ENCODE measurements around the gene PODXL2. TPM values are rescaled to one million over a fixed set of nuclear protein-coding genes. Genes with fewer than 3 reads are reported as not detected.
"Not testable (repeated sequence)": the region's sequence is repeated elsewhere in the genome, so short reads cannot be mapped to it uniquely, and the experiment has no call there.

Gene PODXL2
- total RNA-seq, 2 donors from 2014 or later: 1.6 to 3.0 TPM

DNA sequence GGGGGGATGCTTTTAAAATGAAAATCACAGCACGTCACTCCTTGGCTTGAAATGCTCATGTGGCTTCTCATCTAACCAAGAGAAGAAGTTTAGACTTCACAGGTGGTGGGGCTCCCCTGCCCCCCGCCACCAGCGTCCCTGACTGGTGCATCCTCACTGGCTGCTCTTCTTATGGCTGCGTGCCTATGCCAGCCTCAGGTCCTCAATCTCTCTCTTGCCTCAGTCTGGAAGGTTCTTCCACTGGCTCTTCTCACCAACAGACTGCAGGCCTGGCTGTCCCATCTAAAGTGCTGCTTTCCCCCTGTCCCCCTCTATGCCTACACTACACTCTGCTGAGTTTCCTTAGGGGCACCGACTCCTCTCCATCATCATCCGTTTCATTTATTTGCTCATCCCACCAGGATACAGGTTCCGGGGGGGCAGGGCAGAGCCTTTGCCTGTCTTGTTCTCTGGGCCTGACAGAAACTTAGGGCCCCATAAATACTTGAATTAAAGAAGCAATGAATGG is 64.4 kb downstream of the PODXL2 start:
- intact Hi-C loops (cut with DNase I): loop anchor here in 1 of 2 donors (10.0 kb wide), 1 partner anchor 131 kb away; the partner anchor contains the start of gene MGLL
- no peak for ATAC-seq

DNA sequence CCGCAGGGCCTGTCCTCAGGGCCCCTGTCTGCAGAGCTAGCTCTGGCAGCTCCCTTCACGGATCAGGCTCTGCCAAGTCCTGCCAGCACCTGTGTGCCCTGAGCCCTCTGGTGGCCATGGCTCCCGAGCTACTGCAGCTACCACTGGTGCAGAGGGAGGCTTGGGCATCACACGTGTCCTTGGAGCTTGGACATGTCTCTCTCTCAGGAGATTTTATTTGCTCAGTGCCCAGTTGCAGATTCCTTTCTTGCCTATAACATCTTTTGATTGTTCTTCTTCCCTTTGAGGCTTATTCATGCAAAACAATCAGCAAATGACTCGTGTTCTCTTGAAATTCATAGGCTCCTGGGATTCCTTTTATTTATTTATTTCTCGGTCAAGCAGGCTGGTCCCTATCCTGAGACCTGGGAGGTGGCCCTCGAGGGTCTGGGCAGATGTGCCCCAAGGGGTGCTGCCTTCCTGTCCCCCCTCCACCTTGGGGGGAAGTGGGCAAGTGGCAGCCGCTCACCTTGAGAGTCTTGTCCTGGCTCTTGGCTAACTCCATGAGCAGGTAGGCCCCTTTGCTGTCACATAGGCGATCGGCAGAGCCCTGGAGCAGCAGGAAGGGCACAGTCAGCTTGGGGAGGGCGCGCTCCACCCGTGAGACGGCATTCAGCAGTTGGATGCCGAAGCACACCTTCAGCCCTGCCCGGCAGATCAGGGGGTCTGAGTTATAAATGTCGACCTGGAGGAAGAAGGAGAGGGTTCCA is 65.7 kb downstream of the PODXL2 start:
- ATAC-seq: no peak
- intact Hi-C loops (cut with DNase I): loop anchor here in 1 of 2 donors (10.0 kb wide), 1 partner anchor 130 kb away; the partner anchor contains the start of gene MGLL
- peak; percentile 66 for DNase-seq

More for the DNA sequence above, 64.4 kb downstream of the PODXL2 start:
- peak; percentile 7 for DNase-seq

DNA sequence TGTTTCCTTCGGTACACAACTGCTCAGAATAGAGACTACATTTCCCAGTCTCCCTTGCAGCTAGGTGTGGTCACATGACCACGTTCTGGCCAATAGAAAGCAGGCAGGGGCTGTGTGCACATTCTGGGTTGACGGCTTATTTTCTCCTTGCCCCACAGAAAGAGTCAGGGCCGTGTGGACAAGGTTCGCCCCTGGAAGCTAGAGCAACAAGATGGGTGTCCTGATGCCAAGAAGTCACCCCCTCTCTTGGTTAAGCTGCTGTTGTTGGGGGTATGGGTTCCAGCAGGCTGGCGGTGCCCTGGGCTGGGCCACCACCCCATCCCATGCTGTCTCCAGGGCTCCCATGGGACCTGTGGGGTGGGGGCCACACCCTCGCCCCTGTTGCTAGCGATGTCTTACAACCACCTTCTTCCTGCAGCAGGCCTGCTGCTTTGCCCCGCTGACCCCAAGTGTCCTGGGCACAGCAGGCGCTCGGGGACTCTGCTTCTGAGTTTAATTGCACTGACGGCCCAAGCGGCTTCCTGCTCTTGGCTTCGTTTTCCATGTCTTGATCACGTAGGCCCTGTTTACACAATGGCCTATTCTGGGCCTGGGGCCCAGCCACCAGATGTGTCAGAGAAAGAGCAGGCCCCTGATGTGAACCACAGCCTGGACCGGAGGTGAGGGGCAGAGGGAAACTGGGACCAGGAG is 68.7 kb downstream of the PODXL2 start:
- intact Hi-C loops (cut with DNase I): loop anchor here (2.0 to 10.0 kb wide), 2 partner anchors 123 to 127 kb away; partner anchors contain the start of gene MGLL (in 1 of the 2)

DNA sequence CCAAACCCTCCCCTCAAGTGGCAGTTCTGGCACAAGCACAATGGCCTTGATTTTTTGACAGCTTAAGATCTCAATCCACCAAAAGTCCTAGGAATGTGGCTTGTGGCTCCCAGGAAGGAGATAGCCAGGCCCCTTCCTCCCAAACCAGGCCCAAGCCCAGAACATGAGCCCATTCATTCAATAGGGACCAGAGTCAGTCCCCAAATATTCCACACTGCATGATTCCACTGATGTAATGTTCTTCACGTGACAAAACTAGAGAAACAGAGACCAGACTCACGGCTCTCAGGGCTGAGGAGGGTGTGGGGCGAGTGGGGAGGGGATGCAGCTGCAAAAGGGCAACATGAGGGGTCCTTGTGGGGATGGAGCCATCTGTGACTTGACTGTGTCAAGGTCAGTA is 69.3 kb downstream of the PODXL2 start:
- ATAC-seq (no peak), DNase-seq (no peak)
- intact Hi-C loops (cut with DNase I): loop anchor here in 1 of 2 donors (10.0 kb wide), 1 partner anchor 127 kb away; the partner anchor contains the start of gene MGLL

More for the DNA sequence above, 68.7 kb downstream of the PODXL2 start:
- DNase-seq: peak; percentile 85
- ATAC-seq: peak; percentile 74 to 79

DNA sequence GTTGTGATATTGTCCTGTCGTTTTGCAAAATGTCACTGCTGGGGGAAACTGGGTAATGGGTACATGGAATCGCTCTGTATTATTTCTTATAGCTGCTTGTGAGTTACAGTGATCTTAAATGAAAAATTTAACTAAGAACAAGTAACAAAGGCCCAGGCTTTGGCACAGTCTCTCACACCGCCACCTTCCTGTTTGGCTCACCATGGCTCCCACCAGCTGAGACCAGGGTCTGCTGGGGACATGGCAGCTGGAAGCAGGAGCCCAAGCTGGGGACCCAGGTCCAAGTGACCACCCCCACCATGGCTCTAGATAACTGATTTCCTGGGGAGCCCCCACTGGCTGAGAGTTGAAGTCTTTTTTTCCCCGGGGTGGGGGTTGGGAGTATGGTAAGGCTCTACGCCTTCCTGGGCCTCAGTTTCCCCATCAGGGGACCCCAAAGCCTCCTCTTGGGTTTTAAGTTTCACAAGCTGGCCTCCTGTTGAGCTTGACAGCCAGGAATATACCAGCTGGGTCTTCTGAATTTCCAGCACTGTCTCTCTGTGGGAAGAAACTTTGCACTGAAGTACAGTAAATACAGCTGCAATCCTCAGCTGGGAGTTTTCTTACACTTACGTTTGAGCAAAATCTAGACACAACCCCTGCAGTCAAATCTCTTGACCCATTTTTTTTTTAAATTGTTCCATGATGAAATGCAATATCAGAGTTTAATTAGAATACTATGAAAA is 69.9 kb downstream of the PODXL2 start:
- intact Hi-C loops (cut with DNase I): loop anchor here in 1 of 2 donors (10.0 kb wide), 1 partner anchor 126 kb away; the partner anchor contains the start of gene MGLL
- DNase-seq (peak; percentile 22), ATAC-seq (no peak)

DNA sequence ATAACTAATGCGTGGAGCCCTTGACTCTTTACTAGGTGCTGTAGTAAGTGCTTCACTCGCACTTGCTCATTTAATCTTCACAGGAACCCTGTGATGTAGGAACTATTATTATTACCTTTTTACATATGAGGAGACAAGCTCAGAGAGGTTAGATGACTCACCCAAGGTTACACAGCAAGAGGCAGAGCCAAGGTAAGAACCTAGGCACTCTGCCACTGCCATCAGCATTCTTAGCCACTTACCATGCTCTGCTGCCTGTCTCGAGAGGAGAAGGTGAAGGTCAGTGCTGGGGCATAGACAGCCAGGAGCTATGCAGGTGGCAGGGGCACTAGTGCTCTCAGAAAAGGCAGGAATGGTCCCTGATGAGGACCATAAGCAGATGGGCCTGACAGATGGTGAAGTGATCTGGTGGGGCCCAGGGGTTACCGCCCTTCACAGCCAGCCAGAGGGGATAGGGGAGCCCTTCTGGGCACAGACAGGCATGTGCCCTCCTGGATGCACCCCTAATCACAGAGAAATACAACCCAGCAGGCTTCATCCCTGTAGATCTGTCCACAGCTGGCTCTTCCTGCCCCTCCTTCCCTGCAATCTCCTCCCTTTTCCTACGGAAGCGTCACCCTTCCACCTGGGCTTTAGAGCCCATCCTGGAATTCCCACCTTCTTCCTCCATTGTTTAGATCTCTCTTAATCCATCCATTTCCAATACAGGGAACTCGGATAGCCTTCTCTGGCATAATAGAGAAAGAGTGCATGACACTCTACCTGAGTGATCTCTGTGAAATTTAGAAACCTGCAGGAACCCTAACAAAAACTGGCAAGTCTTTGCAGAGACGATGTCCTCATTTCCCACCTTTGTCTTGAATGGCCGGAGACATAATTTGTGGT is 70.7 kb downstream of the PODXL2 start:
- intact Hi-C loops (cut with DNase I): loop anchor here (5.0 to 10.0 kb wide), 2 partner anchors 48 to 125 kb away; partner anchors contain the start of gene MGLL (in 1 of the 2)
- ATAC-seq (no peak), DNase-seq (peak; percentile 15)

DNA sequence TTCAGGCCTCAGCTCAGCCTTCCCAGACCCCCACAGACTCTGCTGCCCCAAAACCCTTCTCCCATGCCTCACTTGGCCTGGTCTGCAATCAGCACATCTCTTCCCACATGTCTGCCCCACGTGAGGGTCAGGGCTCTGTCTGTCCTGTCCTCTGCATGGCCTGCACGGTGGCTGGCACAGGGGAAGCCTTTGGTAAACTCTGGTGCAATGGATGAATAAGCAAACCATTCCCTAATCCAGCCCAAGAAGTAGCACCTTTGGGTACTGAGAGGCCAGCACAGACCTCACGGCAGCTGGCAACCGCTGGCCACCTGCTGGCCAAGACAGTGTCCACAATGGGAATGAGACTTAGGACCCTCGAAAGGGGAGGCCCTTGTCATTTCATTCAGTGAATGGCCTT is 71.4 kb downstream of the PODXL2 start:
- no peak for ATAC-seq
- DNase-seq: peak; percentile 13
- intact Hi-C loops (cut with DNase I): loop anchor here in 1 of 2 donors (5.0 kb wide), 1 partner anchor 47 kb away; no protein-coding TSS in a partner anchor

DNA sequence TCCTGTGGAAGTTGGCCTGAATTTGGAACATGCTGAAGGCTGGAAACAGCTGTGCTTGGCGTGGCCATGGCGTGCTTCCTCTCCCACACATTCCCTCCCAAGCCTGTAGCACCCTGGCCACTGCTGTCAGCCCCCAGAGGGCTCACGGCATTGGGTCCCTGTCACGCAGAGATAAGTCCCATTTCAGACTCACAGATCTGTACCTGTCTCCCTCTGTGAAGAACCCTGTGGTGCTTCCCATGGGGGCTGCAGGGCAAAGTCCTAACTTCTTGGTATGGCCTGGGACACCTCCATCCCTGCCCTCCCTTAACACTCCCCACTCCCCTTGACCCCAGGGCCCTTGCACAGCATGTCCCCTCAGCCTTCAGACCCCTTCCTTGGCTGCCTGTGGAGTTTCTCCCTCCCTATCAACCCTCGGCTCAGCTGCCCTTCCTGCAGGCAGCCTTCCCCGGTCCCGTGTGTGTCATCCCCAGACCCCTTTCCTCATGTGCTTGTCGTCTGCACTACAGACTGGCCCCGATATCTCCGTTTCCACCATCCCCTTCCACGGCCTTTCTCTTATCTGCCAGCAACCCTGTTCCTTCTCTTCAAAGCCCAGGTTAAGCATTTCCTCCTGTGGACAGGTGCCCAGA is 72.4 kb downstream of the PODXL2 start:
- DNase-seq (peak; percentile 55), ATAC-seq (no peak)
- intact Hi-C loops (cut with DNase I): loop anchor here in 1 of 2 donors (5.0 kb wide), 1 partner anchor 46 kb away; no protein-coding TSS in a partner anchor

DNA sequence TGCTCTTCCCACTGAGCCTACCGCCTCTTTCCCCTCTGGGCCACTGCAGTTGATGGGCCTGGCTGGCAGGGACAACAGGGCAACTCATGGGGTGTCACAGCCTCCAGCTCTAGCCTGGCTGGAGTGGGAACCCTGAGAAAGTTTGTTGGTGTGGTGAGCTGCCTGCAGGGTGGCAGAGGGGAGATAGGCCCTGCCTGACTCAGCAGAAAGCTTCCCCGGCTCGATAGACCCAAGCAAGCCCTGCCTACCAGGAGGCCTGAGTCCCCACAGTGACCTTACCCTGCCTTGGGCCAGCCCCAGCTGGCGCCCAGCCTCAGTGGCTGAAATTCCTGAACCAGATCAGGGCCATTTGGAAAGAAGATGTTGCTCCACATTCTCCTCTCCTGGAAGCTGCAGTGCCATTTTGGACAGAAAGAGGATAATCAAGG is 73.2 kb downstream of the PODXL2 start:
- intact Hi-C loops (cut with DNase I): loop anchor here in 1 of 2 donors (5.0 kb wide), 1 partner anchor 45 kb away; no protein-coding TSS in a partner anchor
- peak; percentile 48 for DNase-seq
- ATAC-seq: peak; percentile 27 to 38

DNA sequence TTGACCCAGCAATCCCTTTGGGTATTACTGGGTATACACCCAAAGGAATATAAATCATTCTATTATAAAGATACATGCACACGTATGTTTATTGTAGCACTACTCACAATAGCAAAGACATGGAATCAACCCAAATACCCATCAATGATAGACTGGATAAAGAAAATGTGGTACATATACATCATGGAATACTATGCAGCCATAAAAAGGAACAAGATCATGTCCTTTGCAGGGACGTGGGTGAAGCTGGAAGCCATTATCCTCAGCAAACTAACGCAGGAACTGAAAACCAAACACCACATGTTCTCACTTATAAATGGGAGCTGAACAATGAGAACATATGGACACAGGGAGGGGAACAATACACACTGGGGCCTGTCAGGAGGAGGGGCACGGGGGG is 75.9 kb downstream of the PODXL2 start:
- ATAC-seq, DNase-seq: not testable (repeated sequence)
- intact Hi-C loops (cut with DNase I): loop anchor here in 1 of 2 donors (5.0 kb wide), 1 partner anchor 42 kb away; no protein-coding TSS in a partner anchor

DNA sequence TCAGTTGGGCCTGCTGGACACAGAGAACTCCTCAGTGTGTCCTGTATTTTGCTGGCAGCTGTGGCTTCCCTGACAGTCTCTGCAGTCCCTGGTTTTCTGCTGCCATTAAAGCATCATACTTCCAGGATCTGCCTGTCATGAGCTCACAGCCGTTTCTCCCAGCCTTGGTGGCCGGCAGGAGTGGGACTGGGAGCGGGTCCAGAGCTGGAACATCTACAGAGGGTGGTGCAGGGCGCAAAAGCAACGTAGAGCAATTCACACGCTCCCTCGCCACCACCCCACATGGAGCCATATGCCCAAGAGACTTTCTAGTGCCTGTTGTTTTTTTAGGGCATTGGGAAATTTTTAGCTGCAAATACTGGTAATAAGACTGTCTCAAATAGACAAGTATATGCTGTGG is 77.3 kb downstream of the PODXL2 start:
- intact Hi-C loops (cut with DNase I): no loop called here
- ATAC-seq (peak in 1 of 2 donors; percentile 46), DNase-seq (no peak)

DNA sequence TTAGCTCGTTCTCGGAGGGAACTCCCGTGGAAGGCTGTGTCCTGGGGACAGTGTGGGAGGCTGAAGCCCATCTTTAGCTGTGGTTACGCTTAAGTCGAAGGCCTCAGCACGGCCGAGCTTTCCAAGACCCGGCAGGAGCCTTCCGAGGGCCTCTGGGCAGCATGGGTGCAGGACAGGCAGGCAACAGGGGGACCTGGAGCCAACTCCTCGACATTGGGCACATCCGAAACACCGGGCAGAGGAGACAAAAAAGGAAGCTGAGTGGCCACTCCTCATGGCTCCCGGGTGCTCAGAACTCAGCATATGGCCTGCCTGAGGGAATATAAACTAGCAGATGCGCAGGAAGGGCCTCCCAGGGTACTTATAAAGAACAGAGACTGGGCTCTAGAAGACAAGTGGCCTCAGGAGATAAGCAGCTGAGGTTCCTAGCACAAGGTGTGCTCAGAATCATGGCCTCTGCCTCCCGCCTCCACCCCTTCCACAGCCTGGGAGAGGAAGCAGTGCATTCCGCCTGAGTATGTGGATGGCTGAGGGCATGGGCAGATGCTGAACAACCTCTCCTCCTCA is 77.9 kb downstream of the PODXL2 start:
- ATAC-seq: no peak
- DNase-seq: no peak
- intact Hi-C loops (cut with DNase I): no loop called here

DNA sequence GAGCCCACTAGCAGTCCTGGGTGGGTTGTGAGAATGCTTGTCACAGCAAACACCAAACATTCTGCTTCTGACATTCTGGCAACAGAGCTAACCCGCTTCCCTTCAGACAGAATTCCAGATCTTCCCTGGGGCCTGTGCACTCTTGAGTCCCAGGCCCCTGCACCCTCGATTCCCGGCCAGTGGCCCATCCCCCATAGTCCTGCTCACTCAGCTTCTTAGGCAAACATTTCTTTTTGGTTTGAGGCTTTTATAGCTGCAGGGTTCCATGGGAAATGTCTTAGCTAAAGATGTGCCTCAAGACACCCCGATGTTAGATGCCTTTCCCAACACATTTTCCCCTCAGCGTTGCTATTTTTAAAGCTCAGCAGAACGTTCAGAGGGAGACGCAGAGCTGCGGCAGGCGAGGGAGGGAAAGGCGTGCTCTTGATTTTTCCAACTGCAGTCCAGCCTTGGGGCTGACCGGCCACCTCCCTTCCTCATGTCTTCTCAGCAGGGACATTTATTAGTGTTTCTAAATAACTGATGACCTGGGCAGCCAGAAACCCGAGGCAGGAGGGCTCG is 78.9 kb downstream of the PODXL2 start:
- no peak for ATAC-seq
- intact Hi-C loops (cut with DNase I): no loop called here
- DNase-seq: no peak

DNA sequence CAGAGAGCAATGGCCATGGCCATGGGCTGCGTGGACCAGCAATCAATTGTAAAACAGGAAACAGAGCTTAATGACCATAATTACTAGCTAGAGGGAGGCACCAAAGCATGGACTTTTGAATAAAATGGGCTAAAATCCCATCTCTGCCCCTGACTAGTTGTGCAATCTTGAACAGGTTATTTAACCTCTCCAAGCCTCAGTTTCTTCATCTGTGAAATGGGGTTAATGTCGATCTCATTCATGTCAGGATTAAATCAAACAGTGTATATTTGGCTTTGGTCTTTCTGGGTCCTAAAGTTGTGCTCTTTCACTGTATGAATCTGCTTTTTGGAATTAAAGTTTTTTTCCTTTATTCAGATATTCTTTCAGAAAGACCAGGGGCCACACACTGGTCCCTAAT is 79.9 kb downstream of the PODXL2 start:
- ATAC-seq: no peak

DNA sequence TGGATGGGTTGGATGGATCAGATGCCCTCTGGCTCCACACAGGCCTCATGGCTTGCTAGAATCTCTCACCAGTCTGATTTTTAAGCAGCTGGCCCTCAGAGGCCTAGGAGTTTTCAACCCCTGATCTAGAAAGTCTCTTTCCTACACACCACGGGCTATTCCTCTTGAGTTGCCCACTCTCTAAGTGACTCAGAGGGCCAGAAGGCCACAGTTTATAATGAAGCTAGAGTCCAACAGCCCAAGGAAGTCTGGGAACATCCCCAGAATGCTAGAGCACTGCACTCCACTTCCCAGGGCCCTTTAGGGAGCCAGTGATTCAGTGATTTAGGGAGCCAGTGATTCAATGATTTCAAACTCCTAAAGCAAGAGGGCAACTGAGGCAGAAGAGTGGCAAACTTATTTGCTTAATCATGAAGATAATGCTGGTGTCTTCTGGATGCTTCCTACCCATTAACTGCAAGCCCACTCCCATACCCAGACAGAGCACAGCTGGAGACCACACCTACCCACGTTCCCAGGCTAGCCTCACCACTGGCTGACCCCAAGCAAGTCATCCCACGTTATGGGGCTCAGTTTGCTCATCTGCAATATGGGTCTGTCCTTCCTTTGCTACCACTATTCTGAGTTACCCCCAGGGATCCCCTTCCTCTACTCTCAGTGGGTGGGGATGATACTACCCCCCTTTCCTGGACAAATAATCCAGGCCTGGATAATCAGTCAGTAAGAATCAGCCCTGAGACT is 80.5 kb downstream of the PODXL2 start:
- intact Hi-C loops (cut with DNase I): no loop called here
- no peak for ATAC-seq
- no peak for DNase-seq

More for the DNA sequence above, 79.9 kb downstream of the PODXL2 start:
- no peak for DNase-seq
- intact Hi-C loops (cut with DNase I): no loop called here

Data from left cardiac atrium (tissue), 4 donors.